ENCODE measurements around the gene CDC42BPG. TPM values are rescaled to one million over a fixed set of nuclear protein-coding genes. Genes with fewer than 3 reads are reported as not detected.

CDC42BPG gene
- total and polyA plus RNA-seq, 3 donors from 2014 or later = 5.3 to 9.2 (median 7.6) TPM

GRCh38 chr11:64865286-64866172 is 21.1 kb upstream of the CDC42BPG start:
- Histone ChIP-seq H3K4me3 (no peak overlapping the region), H3K27me3 (no peaks in the 10 kb centered on the region), H3K36me3 (ENCODE audit: low read depth, missing control alignments) (no peaks in the 10 kb centered on the region), H3K9me3 (no peaks in the 10 kb centered on the region), H3K27ac (peak overlapping the region; percentile 48 to 82), H3K4me1 (peaks cover 56% of the 10 kb centered on the region)
- WGBS, 2 donors = 72 to 79% methylated on average over 15 of the region's 15 CpGs
- intact Hi-C loops (cut with DNase I; ENCODE audit: low total_unique reads) = no loop called here
- DNase-seq = no peak
- TF ChIP-seq CTCF (IDR thresholded peaks at IDR 0.05) (no peak), POLR2A (IDR thresholded peaks at IDR 0.05) (no peak)

DNA sequence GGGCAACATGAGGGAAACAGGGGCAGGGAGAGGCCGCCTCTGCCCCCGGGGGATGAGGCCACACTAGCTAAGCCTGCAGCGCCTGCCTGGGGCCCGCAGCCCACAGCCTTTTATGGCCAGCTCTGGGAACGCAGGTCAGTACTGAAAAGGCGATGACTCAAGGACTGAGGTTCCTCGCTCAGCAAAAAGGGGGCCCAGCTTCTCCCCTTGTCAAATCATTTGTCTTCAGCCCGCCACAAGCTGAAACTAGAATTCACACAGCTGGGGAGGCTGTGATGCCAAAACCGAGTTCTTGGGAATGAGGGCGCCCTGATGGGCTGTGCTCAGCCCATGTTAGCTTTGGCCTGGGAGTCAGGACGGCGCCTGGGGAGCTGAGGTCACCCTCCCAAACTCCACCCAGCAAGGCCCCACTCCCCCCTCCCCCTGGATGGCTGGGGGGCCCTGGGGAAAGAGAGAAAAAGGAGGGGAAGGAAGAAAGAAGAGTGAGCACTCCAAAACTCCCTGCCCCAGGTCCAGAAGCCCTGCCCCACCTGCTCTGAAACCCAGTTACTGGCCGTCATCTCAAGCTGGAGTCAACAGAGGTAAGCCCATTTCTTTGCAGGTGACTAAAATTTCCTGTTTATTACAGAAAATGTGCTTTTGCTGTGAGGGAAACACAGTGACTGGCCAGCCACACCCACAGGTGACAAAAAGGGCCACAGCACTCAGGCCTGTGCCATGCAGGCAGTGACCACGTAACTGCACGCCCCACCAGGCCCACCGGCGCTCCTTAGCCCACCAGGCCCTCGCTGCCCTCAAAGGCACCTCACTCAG is 20.2 kb upstream of the CDC42BPG start:
- no peaks in the 10 kb centered on the region for H3K27me3 ChIP-seq
- H3K4me1 ChIP-seq = peaks cover 47% of the 10 kb centered on the region
- H3K27ac ChIP-seq = peak overlapping the region; percentile 48 to 82
- H3K9me3 ChIP-seq = no peaks in the 10 kb centered on the region
- intact Hi-C loops (cut with DNase I; ENCODE audit: low total_unique reads) = no loop called here
- TF ChIP-seq CTCF (IDR thresholded peaks at IDR 0.05) = no peak
- TF ChIP-seq POLR2A (IDR thresholded peaks at IDR 0.05) = no peak
- WGBS, 2 donors = 63 to 65% methylated on average over 16 to 18 of the region's 18 CpGs
- no peak overlapping the region for H3K4me3 ChIP-seq
- no peaks in the 10 kb centered on the region for H3K36me3 ChIP-seq (ENCODE audit: low read depth, missing control alignments)
- peak; percentile 65 for DNase-seq

DNA sequence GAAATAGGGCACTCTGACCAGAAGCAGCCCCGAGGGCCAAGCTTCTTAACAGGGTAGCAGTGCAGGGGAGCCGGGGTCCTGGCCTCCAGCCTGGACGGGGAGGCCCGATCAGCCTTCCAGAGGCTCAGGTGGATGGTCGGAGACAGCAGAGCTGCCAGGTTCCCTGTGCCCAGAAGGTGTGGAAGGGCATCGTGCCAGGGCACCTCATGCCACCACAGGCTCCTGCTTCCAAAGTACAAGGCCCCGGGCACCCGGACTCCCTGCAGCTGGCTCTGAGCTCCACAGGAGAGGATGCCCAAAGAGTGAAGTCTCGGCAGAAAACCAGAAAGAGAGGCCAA is 19.7 kb upstream of the CDC42BPG start:
- H3K27me3 ChIP-seq = no peaks in the 10 kb centered on the region
- no peak for DNase-seq
- peaks cover 41% of the 10 kb centered on the region for H3K4me1 ChIP-seq
- no peak overlapping the region for H3K4me3 ChIP-seq
- no peaks in the 10 kb centered on the region for H3K9me3 ChIP-seq
- TF ChIP-seq POLR2A (IDR thresholded peaks at IDR 0.05) = no peak
- no peak for TF ChIP-seq CTCF (IDR thresholded peaks at IDR 0.05)
- WGBS, 2 donors = 4 to 61% methylated on average over 3 to 9 of the region's 9 CpGs
- peak overlapping the region; percentile 48 to 82 for H3K27ac ChIP-seq
- H3K36me3 ChIP-seq (ENCODE audit: low read depth, missing control alignments) = no peaks in the 10 kb centered on the region
- intact Hi-C loops (cut with DNase I; ENCODE audit: low total_unique reads) = no loop called here

GRCh38 chr11:64863391-64864060 is 19.1 kb upstream of the CDC42BPG start:
- TF ChIP-seq POLR2A (IDR thresholded peaks at IDR 0.05) = no peak
- TF ChIP-seq CTCF (IDR thresholded peaks at IDR 0.05) = no peak
- H3K9me3 ChIP-seq = no peaks in the 10 kb centered on the region
- no peaks in the 10 kb centered on the region for H3K36me3 ChIP-seq (ENCODE audit: low read depth, missing control alignments)
- intact Hi-C loops (cut with DNase I; ENCODE audit: low total_unique reads) = no loop called here
- H3K4me1 ChIP-seq = peaks cover 37% of the 10 kb centered on the region
- DNase-seq = no peak
- no peak overlapping the region for H3K4me3 ChIP-seq
- WGBS, 2 donors = 41 to 48% methylated on average over 14 to 23 of the region's 23 CpGs
- peak overlapping the region; percentile 55 to 82 for H3K27ac ChIP-seq
- no peaks in the 10 kb centered on the region for H3K27me3 ChIP-seq
